Measurements from ENCODE around the gene STOM.

- TF ChIP-seq FOXP2 (optimal IDR thresholded peaks at IDR 0.05; ENCODE audit: borderline replicate concordance, extremely low read depth, extremely low read length, insufficient read depth) (no peak), POLR2AphosphoS5 (IDR thresholded peaks at IDR 0.05; ENCODE audit: low read depth, low read length) (no peak), SIN3A (IDR thresholded peaks at IDR 0.05; ENCODE audit: borderline replicate concordance, insufficient read depth, low read length) (no peak)
These were observed 35.9 kb downstream of the STOM start for GRCh38 chr9:121333950-121334773.
